GM19395 (cell line): Measurements from ENCODE around the gene TMEM115.

ENCODE experiments used
- ATAC-seq: cut with Tn5 transposase; IDR thresholded peaks from one replicate; pipeline ENCODE4 v1.9.1; 2021; ENCODE audit warnings: mild to moderate bottlenecking, moderate library complexity; ENCODE audit not compliant: unreplicated experiment

Gene TMEM115

DNA sequence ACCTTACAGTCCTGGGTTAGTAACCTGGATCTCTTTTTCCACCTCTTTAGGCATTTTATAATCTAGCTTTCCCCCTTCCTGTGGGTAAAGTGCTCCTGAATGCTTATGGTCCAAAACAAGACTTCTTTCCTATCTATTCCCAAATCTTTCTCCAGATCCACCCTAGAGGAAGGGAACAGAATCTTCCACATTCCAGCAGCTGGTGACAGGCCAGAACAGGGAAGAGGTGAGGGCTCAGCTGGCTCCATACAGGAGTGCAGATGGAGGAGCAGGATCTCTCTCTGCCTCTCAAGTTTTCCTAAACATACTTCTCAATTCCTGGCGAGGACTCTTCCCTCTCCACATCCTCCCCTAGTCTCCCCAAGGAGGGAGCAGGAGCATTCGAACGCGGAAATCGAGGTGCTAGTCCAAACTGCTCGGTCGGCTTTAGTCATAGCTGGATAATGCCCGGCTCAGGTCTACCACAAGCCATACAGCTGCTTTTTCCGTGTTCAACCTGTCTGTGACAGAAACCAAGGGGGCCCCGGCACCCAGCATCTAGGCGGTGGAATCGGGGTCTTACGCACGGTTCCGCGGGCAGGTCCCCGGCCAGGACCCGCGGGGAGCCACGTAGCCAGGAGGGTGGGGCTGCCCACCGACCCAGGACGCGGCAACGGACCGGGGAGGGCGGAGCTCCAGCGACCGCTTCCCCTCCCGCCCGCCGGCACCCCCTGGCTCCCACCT is 22.7 kb downstream of the TMEM115 start:
- ATAC-seq, result peak; percentile 34

GRCh38 chr3:50334339-50335075 is 24.8 kb downstream of the TMEM115 start:
- no peak for ATAC-seq

- ATAC-seq, result no peak
Observed at GRCh38 chr3:50333744-50334328, 25.5 kb downstream of the TMEM115 start.

- no peak for ATAC-seq
Observed at GRCh38 chr3:50331364-50331907, 27.9 kb downstream of the TMEM115 start.

- ATAC-seq, result no peak
Observed at GRCh38 chr3:50330330-50330729, 29.0 kb downstream of the TMEM115 start.

GRCh38 chr3:50327943-50328691 is 31.2 kb downstream of the TMEM115 start, which contains the start of gene TUSC2:
Gene TUSC2, minus strand, starts transcription at chr3:50328223. Its CDS starts 124 bp downstream, at chr3:50328099.
- peak; percentile 80 for ATAC-seq

DNA sequence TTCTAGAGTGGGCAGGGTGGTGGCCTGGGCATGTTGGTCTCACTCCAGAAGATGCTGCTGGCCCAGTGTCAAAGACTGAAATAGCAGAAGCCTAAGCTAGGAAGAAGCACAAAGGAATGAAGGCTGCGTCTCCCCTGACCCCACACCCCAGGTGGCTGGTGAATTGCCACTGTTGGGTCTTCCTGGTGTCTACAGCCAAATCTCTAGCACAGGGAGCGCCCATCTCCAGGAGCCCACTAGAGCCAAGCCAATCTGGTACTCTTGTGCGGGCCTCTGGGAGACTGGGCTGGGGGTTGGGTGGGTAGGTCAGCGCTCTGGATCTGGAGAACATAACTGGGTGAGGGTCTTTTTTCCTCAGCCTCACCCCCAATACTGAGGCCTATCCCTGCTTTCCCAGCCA is 32.2 kb downstream of the TMEM115 start:
- no peak for ATAC-seq

GRCh38 chr3:50326182-50326541 is 33.2 kb downstream of the TMEM115 start:
- no peak for ATAC-seq

- ATAC-seq, result no peak
Observed at GRCh38 chr3:50325497-50326181, 33.7 kb downstream of the TMEM115 start.

GRCh38 chr3:50325113-50325480 is 34.2 kb downstream of the TMEM115 start:
- ATAC-seq, result no peak

DNA sequence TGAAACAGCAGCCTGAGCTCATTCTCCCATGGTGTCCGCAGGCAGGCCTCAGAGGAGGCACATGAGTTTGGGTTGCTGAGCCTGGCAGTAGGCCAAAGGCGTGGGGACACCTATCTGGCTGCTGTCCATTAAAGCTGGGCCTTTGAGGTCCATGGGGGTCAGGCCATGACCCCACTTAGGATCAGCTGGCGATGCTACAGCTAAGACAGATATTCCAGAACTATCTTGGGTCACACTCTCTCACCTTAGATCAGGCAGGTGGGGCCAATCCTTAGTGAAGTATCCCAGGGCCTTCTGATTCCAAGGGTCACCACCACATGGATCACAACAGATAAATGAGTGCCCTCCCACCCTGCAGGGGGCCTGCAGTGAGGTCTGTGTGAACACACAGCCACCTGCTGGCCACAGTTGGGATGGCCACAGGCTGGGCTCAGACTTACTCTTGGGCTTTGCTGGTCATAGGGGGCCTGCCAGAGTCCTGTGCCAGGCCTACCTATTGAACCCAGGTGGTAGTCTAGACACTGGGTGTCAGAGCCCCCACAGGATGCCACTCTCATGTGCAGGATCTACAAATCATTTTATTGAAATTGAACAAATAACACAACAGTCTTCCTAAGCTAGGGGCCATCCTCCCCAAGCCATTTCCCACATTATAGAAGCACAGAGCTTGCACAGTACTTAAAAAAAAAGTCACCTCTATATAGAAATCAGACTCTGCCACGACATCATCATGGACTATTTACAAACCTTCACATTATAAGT is 34.8 kb downstream of the TMEM115 start:
- ATAC-seq, result no peak

- no peak for ATAC-seq
Observed at GRCh38 chr3:50323614-50324199, 35.6 kb downstream of the TMEM115 start.

GRCh38 chr3:50323092-50323600 is 36.2 kb downstream of the TMEM115 start:
- no peak for ATAC-seq

- no peak for ATAC-seq
Observed at GRCh38 chr3:50322386-50323091, 36.8 kb downstream of the TMEM115 start, which contains the start of gene HYAL2. Gene HYAL2, minus strand, starts transcription at chr3:50322745. Its CDS starts 2,256 bp downstream, at chr3:50320489.

DNA sequence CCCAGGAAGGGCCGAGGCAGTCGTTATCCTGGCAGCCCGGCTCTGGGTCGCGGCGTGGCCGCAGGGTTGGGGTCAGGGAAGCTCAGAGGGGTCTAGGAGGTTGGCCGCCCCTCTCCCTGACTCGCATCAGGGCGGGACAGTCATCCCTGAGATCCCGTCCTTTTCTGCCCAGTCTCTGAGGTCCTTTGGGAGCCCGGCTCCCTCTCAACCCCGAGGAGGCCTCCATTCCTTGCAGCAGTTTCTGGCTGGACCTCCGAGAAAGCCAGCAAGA is 37.3 kb downstream of the TMEM115 start:
- no peak for ATAC-seq

DNA sequence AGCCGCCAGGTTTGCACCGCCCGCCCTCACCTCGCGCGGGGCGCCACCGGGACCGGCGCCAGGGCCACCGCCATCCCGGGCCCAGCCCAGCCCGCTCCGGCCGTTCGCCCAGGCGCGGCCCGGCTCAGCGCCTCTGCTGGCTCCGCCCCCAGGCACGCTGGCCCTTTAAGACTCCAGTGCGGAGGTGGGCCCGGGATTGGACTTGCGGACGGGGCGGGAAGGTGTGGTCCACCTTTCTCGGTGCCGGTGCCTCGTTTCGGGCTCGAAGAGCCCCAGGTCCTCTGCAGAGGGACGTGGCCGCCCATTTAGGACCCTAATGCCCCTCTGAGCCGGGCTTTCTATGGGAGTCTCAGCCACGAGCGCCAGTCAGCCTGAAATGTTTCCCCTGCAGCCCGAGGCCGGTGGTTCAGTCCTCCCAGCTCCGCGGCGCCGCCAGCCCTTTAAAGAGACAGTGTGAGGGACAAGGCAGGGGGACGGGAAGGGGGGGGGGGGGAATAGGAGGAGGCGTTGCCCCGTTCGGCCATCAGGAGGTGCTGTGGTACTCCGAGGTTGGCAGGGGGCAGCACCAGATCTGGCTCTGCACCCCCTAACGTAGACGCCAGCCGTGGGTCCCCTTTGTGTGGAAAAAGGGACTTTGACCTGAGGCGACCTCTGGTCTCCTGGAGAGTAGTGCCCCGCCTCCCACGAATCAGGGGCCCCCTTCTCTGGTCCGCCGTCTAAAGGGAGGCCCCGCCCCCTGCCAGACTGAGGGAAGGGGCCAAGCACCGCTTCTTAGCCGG is 37.8 kb downstream of the TMEM115 start:
- peak; percentile 82 for ATAC-seq

DNA sequence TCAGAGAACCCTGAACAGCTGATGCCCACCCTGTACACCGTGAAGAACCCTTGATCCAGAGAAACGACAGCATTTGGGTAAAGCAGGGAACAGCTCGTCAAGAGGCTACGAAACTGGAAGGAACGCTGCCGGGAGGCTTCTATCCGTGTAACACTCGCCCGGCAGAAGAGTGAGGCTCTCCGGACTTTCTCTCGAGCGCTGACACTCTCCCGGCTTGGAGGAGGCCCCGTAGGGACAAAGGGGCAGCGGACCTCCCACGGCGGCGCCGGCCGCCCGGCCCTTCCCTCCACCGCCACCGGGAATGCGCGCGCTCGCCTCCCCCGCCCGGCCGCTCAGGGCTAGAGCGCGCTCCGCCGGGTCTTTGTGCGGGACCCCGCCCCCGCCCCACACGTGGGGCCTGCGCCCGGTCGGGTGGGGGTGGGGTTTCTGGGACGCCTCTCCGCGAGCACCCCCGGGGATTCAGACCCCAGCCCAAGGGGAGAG is 38.4 kb downstream of the TMEM115 start:
- peak; percentile 55 for ATAC-seq
